HEK293T (cell line): ENCODE measurements around the gene THTPA.

Experiments used
- ARNT ChIP-seq: fragments of 450-650 bp; IDR thresholded peaks from 2 replicates; pipeline ENCODE4 v1.6.1; 2017; ENCODE audit warnings: mild to moderate bottlenecking
- BHLHE40 ChIP-seq: fragments of 450-650 bp; IDR thresholded peaks from 2 replicates; pipeline ENCODE4 v1.6.1; 2016; ENCODE audit warnings: mild to moderate bottlenecking, moderate library complexity, borderline replicate concordance
- CTBP1 ChIP-seq: fragments of 450-650 bp; IDR thresholded peaks from 2 replicates; pipeline ENCODE4 v1.6.1; 2016; ENCODE audit warnings: borderline replicate concordance
- ELF4 ChIP-seq: fragments of 450-650 bp; IDR thresholded peaks from 2 replicates; pipeline ENCODE4 v1.6.1; 2017; ENCODE audit warnings: antibody characterized with exemption
- FOXK2 ChIP-seq: fragments of 450-650 bp; IDR thresholded peaks from 2 replicates; pipeline ENCODE4 v1.6.1; 2016; ENCODE audit warnings: mild to moderate bottlenecking
- FOXM1 ChIP-seq: fragments of 450-650 bp; IDR thresholded peaks from 2 replicates; pipeline ENCODE4 v1.6.1; 2017; ENCODE audit warnings: mild to moderate bottlenecking, borderline replicate concordance
- HDGF ChIP-seq: fragments of 450-650 bp; IDR thresholded peaks from 2 replicates; pipeline ENCODE4 v1.6.1; 2017; ENCODE audit warnings: antibody characterized with exemption, borderline replicate concordance
- LEF1 ChIP-seq: fragments of 450-650 bp; IDR thresholded peaks from 2 replicates; pipeline ENCODE4 v1.6.1; 2017; ENCODE audit warnings: mild to moderate bottlenecking, borderline replicate concordance
- SP1 ChIP-seq: fragments of 450-650 bp; IDR thresholded peaks from 2 replicates; pipeline ENCODE4 v1.6.1; 2017
- SUZ12 ChIP-seq: fragments of 450-650 bp; IDR thresholded peaks from 2 replicates; pipeline ENCODE4 v1.6.1; 2016; ENCODE audit warnings: mild to moderate bottlenecking
- TARDBP ChIP-seq: fragments of 450-650 bp; IDR thresholded peaks from 2 replicates; pipeline ENCODE4 v1.6.1; 2016

DNA sequence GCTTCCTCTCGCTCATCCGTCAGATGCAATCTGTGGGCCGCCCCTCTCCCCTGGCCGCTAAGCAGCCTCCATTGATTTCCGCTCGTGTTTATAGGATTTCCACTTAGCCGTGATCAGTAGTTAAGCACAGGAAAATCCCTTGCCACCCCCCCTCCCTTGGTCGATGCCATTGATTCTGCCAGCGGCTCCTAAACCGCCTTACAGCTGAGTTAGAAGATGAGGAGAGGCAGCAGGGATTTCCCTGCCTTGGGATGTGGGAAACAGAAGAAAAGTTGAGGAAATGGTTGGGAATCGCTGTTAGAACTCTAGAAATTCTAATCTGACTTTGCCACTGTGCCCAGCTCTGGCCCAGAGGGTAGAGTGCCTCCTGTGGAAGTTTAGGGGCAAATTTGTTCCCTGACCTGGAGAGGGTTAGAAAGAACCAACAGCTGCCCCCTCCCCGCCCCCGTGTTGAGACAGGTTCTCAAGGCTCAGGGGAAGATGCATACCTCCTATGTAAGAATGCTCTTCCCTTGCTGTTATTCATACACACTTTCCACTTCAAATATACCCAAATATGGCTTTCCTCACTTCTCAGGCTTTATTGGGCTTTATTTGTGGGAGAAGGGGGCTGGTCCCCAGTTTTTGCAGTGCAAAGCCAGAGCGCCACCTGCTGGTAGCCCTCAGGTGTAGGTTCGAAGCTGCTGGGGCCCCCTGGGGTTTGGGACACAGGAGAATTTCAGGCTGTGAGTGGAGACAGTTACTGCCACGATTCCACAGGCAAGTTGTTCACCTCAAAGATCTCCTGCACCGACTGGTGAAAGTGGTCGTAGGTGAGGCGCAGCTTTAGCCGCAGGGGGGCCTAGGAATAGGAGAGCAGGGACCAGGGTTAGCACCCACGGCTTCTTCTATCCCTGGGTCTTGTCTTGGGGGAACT, 3.2 kb downstream of the THTPA start:
- no peak for TF ChIP-seq TARDBP
- no peak for TF ChIP-seq BHLHE40
- TF ChIP-seq LEF1, result no peak
- no peak for TF ChIP-seq FOXM1
- TF ChIP-seq ELF4, result no peak
- no peak for TF ChIP-seq HDGF
- no peak for TF ChIP-seq FOXK2
- no peak for TF ChIP-seq SUZ12
- TF ChIP-seq SP1, result no peak
- no peak for TF ChIP-seq ARNT
- no peak for TF ChIP-seq CTBP1
